ENCODE results near the gene PLEKHG3.

- no peak for TF ChIP-seq ZNF274 (IDR thresholded peaks at IDR 0.05; ENCODE audit: low read depth, low read length)
- no peak for TF ChIP-seq YY1 (IDR thresholded peaks at IDR 0.05; ENCODE audit: insufficient read depth, insufficient read length)
- TF ChIP-seq SUZ12 (IDR thresholded peaks at IDR 0.05; ENCODE audit: extremely low read depth, insufficient read depth, insufficient read length): no peak
These were observed 12.8 kb upstream of the PLEKHG3 start for GRCh38 chr14:64691376-64691775.
